Activated T-cell treated with anti-CD3 and anti-CD28 coated beads, Interleukin-2, amount 50 U/mL, for 72 hours (primary cell): ENCODE results near the gene DDAH1. TPM values are rescaled to one million over a fixed set of nuclear protein-coding genes. Genes with fewer than 3 reads are reported as not detected.
A peak's percentile ranks its signal among the peaks of the same experiment; 100 is the strongest.

Experiments used
- ATAC-seq, 2 donors: fragments of 150-1000 bp; cut with Tn5 transposase; replicated peaks in 1 of 2; 2 replicates each; pipeline ENCODE4 v1.10.0; 2021; ENCODE audit warnings: moderate library complexity in 2 of 2, mild to moderate bottlenecking in 1 of 2
- DNase-seq, 2 donors: peaks; one replicate each; pipeline ENCODE4 v3.0.0; 2021 to 2022; ENCODE audit warnings: mixed read lengths in 1 of 2
- H3K27ac Mint-ChIP-seq: one replicate; pipeline ENCODE4 v1.8.0; 2022; ENCODE audit warnings: mild to moderate bottlenecking, moderate library complexity, mixed read lengths
- H3K27me3 Mint-ChIP-seq: one replicate; pipeline ENCODE4 v1.8.0; 2022; ENCODE audit warnings: low read depth, mixed read lengths
- H3K36me3 Mint-ChIP-seq, 2 donors: one replicate each; pipeline ENCODE4 v1.8.0; 2022; ENCODE audit warnings: mixed read lengths in 2 of 2, mild to moderate bottlenecking in 1 of 2; ENCODE audit not compliant: insufficient read depth in 2 of 2
- H3K4me1 Mint-ChIP-seq: one replicate; pipeline ENCODE4 v1.8.0; 2022; ENCODE audit warnings: low read depth, mixed read lengths
- H3K4me3 Mint-ChIP-seq, 2 donors: one replicate each; pipeline ENCODE4 v1.8.0; 2022; ENCODE audit warnings: mild to moderate bottlenecking in 2 of 2, mixed read lengths in 2 of 2, moderate library complexity in 2 of 2
- H3K9me3 Mint-ChIP-seq, 2 donors: one replicate each; pipeline ENCODE4 v1.8.0; 2022; ENCODE audit warnings: mixed read lengths in 2 of 2
- total RNA-seq, 2 donors: library from RNA; stranded (reverse); gene quantifications; one replicate each; pipeline ENCODE4 v1.2.3, GENCODE V29; 2022

Gene DDAH1
- total RNA-seq, 2 donors from 2014 or later = 0.09 to 0.38 TPM

DNA sequence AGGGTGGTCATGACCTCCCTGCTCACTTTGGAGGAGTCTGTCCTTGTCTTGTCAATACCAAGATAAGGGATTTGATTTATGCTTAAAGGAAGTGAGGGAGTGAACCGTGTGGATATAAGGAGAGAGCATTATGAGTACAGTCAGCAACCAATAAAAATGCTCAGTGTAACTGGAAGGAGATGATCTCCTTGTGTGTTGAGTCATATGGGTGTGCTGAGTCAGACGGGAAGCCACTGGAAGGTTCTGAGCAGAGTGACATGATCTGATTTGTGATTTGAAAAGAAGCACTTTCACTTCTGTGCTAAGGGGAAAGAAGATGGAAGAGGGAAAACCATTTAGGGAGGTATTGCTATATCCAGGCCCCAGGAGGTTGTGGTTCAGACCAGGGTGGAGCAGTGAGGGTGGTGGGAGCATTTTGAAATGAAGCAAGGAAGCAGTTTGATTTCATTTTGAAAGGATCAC lies 186.1 kb downstream of the DDAH1 start:
- H3K36me3 Mint-ChIP-seq = peaks cover 3 to 4% of the 10 kb centered on the region in 2 donors
- DNase-seq = peak; percentile 66
- H3K27ac Mint-ChIP-seq = no peak overlapping the region
- peaks cover 12% of the 10 kb centered on the region for H3K27me3 Mint-ChIP-seq
- peak; percentile 36 to 53 for ATAC-seq
- peaks cover 43% of the 10 kb centered on the region for H3K4me1 Mint-ChIP-seq
- H3K4me3 Mint-ChIP-seq = peak overlapping the region; percentile 2 to 7
- no peaks in the 10 kb centered on the region for H3K9me3 Mint-ChIP-seq

DNA sequence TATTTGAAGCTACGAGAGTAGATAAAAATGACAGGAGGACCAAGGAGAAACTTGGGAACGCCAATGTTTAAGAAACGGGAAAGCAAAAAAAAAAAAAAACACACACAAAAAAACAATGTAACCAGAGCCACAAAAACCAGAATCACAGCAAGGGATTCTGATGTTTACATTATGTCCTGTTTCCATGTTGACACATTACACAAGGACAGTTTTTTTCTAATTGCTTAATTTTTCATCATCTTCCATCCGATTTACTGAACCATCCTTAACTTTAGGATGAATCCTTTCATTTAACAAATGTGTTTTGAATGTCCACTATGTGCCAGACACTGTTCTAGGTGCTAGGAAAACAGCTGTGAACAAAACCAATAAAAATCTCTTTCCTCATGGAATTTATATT lies 187.2 kb downstream of the DDAH1 start:
- H3K4me1 Mint-ChIP-seq = peaks cover 53% of the 10 kb centered on the region
- H3K9me3 Mint-ChIP-seq = no peaks in the 10 kb centered on the region
- H3K36me3 Mint-ChIP-seq = peaks cover 6 to 13% of the 10 kb centered on the region in 2 donors
- H3K4me3 Mint-ChIP-seq = no peak overlapping the region
- H3K27ac Mint-ChIP-seq = no peak overlapping the region
- H3K27me3 Mint-ChIP-seq = peaks cover 12% of the 10 kb centered on the region
- DNase-seq (no peak), ATAC-seq (no peak)

- H3K4me3 Mint-ChIP-seq = peak overlapping the region; percentile 85 to 88
- DNase-seq (no peak), ATAC-seq (no peak)
- peak overlapping the region; percentile 61 for H3K27ac Mint-ChIP-seq
- peaks cover 55% of the 10 kb centered on the region for H3K4me1 Mint-ChIP-seq
- peaks cover 12% of the 10 kb centered on the region for H3K27me3 Mint-ChIP-seq
- H3K36me3 Mint-ChIP-seq = peaks cover 6 to 14% of the 10 kb centered on the region in 2 donors
- H3K9me3 Mint-ChIP-seq = no peaks in the 10 kb centered on the region
Observed at GRCh38 chr1:85276978-85277639, 187.8 kb downstream of the DDAH1 start.

- H3K27ac Mint-ChIP-seq = peak within 1 kb of the TSS; percentile 83
- no peaks in the 10 kb centered on the region for H3K9me3 Mint-ChIP-seq
- H3K4me1 Mint-ChIP-seq = peaks cover 62% of the 10 kb centered on the region
- peaks cover 9% of the 10 kb centered on the region for H3K27me3 Mint-ChIP-seq
- H3K36me3 Mint-ChIP-seq = peaks cover 6 to 14% of the 10 kb centered on the region in 2 donors
- ATAC-seq = peak; percentile 94 to 97
- DNase-seq = peak; percentile 98
- peak within 1 kb of the TSS; percentile 85 to 88 for H3K4me3 Mint-ChIP-seq
Observed at GRCh38 chr1:85276215-85276977, 188.6 kb downstream of the DDAH1 start, which contains the start of gene BCL10. TSS of gene BCL10 (minus strand) at chr1:85276632. CDS start at chr1:85276352, 280 bp downstream.

DNA sequence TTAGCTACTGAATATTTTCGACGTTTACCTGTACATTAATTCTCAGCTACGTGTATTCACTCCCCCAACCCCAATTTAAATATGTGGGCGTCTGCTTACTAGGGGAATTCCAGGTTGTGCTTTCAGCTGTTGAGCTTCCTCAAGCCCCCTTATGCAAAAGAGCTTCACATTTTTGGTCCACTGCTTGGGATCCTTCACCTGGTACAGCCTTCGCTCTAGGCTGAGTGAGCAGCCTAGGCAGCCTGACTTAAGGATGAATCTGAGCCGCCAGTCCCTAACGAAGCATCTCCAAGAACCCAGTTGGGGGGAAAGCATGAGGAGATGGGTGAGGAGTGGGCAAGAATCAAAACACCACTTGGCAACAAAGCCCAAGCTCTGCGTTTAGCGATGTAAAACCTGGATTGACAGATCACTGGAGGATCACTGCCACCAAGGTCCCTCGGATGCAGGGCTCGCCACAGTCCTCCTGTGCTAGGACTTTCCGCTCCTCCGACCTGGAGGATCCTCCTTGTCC lies 189.2 kb downstream of the DDAH1 start:
- Mint-ChIP-seq H3K27me3 (peaks cover 2% of the 10 kb centered on the region), H3K4me1 (peaks cover 69% of the 10 kb centered on the region), H3K36me3 (peaks cover 6 to 14% of the 10 kb centered on the region in 2 donors)

DNA sequence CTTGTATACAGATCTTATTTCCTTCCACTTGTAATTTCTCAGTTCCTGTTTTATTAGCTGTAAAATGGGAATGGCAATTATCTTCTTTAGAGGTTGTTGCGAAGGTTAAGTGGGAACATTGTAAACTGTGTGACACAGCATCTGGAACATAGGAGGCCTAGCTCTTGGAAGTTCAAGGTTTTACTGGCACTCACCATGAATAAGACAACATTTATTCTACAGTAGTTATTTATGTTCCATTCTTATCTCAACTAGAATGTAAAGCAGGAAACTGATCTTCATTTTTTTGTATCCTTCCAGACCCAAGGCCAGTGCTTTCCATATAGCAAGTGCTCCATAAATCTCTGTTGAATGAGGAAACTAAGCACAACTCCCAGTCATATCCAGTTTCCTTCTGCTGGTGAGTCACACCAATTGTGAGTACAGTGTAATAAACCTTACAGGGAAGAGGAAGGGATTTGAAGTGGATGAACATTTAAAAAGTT lies 189.9 kb downstream of the DDAH1 start:
- H3K4me3 Mint-ChIP-seq = peak overlapping the region; percentile 85 to 88
- no peaks in the 10 kb centered on the region for H3K9me3 Mint-ChIP-seq
- no peak for DNase-seq
- no peak for ATAC-seq
- peaks cover 6 to 17% of the 10 kb centered on the region in 2 donors for H3K36me3 Mint-ChIP-seq
- H3K4me1 Mint-ChIP-seq = peaks cover 74% of the 10 kb centered on the region
- no peaks in the 10 kb centered on the region for H3K27me3 Mint-ChIP-seq
- H3K27ac Mint-ChIP-seq = peak overlapping the region; percentile 83

More for the DNA sequence above, 189.2 kb downstream of the DDAH1 start:
- DNase-seq (no peak), ATAC-seq (no peak)
- H3K4me3 Mint-ChIP-seq = peak overlapping the region; percentile 85 to 88
- H3K27ac Mint-ChIP-seq = peak overlapping the region; percentile 83
- H3K9me3 Mint-ChIP-seq = no peaks in the 10 kb centered on the region

DNA sequence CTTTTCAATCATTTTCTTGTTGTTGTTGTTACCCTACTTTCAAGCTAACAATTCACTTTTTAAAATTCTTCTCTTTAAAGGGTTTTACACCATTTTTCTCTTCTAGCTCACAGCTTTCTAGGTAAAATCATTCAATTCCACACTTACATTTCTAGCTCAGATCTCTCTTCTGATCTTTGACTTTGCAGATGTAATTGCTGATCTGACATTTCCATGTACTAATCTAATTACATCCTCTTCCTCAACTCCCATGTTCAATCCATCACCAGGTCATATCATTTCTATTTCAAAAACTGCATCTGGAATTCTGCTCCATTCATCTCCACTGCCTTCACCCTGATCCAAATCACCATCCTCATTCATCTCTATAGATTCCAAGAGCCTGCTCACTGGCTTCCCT lies 191.6 kb downstream of the DDAH1 start:
- Mint-ChIP-seq H3K9me3 (no peaks in the 10 kb centered on the region), H3K27me3 (no peaks in the 10 kb centered on the region), H3K27ac (peak overlapping the region; percentile 16), H3K36me3 (peaks cover 8 to 24% of the 10 kb centered on the region in 2 donors), H3K4me3 (peak overlapping the region in 1 of 2 donors; percentile 41), H3K4me1 (peaks cover 59% of the 10 kb centered on the region)
- no peak for DNase-seq
- no peak for ATAC-seq

- Mint-ChIP-seq H3K27ac (peak overlapping the region; percentile 62), H3K27me3 (no peaks in the 10 kb centered on the region), H3K4me1 (peaks cover 40% of the 10 kb centered on the region), H3K36me3 (peaks cover 6 to 25% of the 10 kb centered on the region in 2 donors), H3K4me3 (no peak overlapping the region), H3K9me3 (no peaks in the 10 kb centered on the region)
- no peak for ATAC-seq
- no peak for DNase-seq
Observed at GRCh38 chr1:85268801-85269585, 196.0 kb downstream of the DDAH1 start.

Other genes starting within 250 kb of the DDAH1 start
- gene C1orf52, start 205.5 kb downstream of the DDAH1 start, total RNA-seq = 10 to 100 TPM; 23.3 to 25.6 TPM
- gene BCL10, start 188.5 kb downstream of the DDAH1 start, total RNA-seq = 10 to 100 TPM; 23.8 to 30.1 TPM
- under 1 TPM in 1 of 2 donors, not detected in 1; 0.16 TPM for gene CCN1, start 115.6 kb upstream of the DDAH1 start, total RNA-seq
- gene ZNHIT6, start 243.3 kb upstream of the DDAH1 start, total RNA-seq = 10 to 100 TPM; 18.8 to 24.0 TPM